CD1c-positive myeloid dendritic cell (primary cell): ENCODE data around the gene KIF25.

Experiments
- DNase-seq: peaks from one replicate; pipeline ENCODE4 v3.0.0-alpha.2; 2016; ENCODE audit errors: extremely low spot score

Gene KIF25

GRCh38 chr6:168050881-168051586 lies 53.6 kb downstream of the KIF25 start:
- no peak for DNase-seq

- no peak for DNase-seq
Measured at GRCh38 chr6:168051648-168052047, 54.2 kb downstream of the KIF25 start.

- no peak for DNase-seq
Measured at GRCh38 chr6:168052291-168052891, 54.9 kb downstream of the KIF25 start.

- no peak for DNase-seq
Measured at GRCh38 chr6:168053086-168053956, 55.9 kb downstream of the KIF25 start.

GRCh38 chr6:168053957-168054471 lies 56.5 kb downstream of the KIF25 start:
- no peak for DNase-seq

- no peak for DNase-seq
Measured at GRCh38 chr6:168054765-168055560, 57.5 kb downstream of the KIF25 start.

- DNase-seq: no peak
Measured at GRCh38 chr6:168055696-168056489, 58.4 kb downstream of the KIF25 start.

- no peak for DNase-seq
Measured at GRCh38 chr6:168056892-168057527, 59.5 kb downstream of the KIF25 start.

- no peak for DNase-seq
Measured at GRCh38 chr6:168057836-168058235, 60.4 kb downstream of the KIF25 start.

GRCh38 chr6:168058691-168059551 lies 61.5 kb downstream of the KIF25 start:
- DNase-seq: no peak

GRCh38 chr6:168060521-168060931 lies 63.1 kb downstream of the KIF25 start:
- no peak for DNase-seq

- DNase-seq: no peak
Measured at GRCh38 chr6:168061269-168062210, 64.1 kb downstream of the KIF25 start.

GRCh38 chr6:168062346-168063289 lies 65.1 kb downstream of the KIF25 start:
- no peak for DNase-seq

- no peak for DNase-seq
Measured at GRCh38 chr6:168063431-168063830, 66.0 kb downstream of the KIF25 start.

GRCh38 chr6:168064226-168064807 lies 66.8 kb downstream of the KIF25 start:
- DNase-seq: no peak

- no peak for DNase-seq
Measured at GRCh38 chr6:168067081-168067759, 69.7 kb downstream of the KIF25 start.
